Psoas muscle (tissue), 8 donors: Measurements from ENCODE around the gene ME3. TPM values are rescaled to one million over a fixed set of nuclear protein-coding genes. Genes with fewer than 3 reads are reported as not detected.

Experiments used
- ATAC-seq, 4 donors: fragments of 200-7000 bp; cut with Tn5 transposase; one replicate each; pipeline ENCODE4 v1.9.1; 2020; ENCODE audit warnings: moderate library complexity in 3 of 4, mild to moderate bottlenecking in 2 of 4
- DNase-seq, 2 donors: peaks; one replicate each; pipeline ENCODE4 v3.0.0-alpha.2; 2020
- H3K27ac ChIP-seq: fragments of 200-600 bp; one replicate; pipeline ENCODE4 v1.8.0; 2022
- H3K27me3 ChIP-seq, 3 donors: fragments of 200-600 bp in 1 of 3; one replicate each; pipeline versions ENCODE4 v1.6.1 to v1.8.0; 2013 to 2022; ENCODE audit warnings: low read length in 2 of 3, mild to moderate bottlenecking in 2 of 3, moderate library complexity in 1 of 3; ENCODE audit not compliant: insufficient read depth in 3 of 3
- H3K36me3 ChIP-seq, 2 donors: fragments of 200-600 bp in 1 of 2; one replicate each; pipeline versions ENCODE4 v1.6.1 to v1.8.0; 2013 to 2022; ENCODE audit warnings: low read depth in 1 of 2, mild to moderate bottlenecking in 1 of 2, moderate library complexity in 1 of 2; ENCODE audit not compliant: insufficient read depth in 1 of 2
- H3K4me1 ChIP-seq: fragments of 200-600 bp; one replicate; pipeline ENCODE4 v1.8.0; 2022
- H3K4me3 ChIP-seq: fragments of 200-600 bp; one replicate; pipeline ENCODE4 v1.8.0; 2022; ENCODE audit warnings: mild to moderate bottlenecking
- H3K9me3 ChIP-seq: fragments of 200-600 bp; one replicate; pipeline ENCODE4 v1.8.0; 2022
- WGBS, 3 donors: extraction: QIAGEN DNeasy Blood & Tissue Kit; methylation state at CpG; one replicate each; pipeline versions ENCODE4 v1.1.6 to v1.1.7; 2013; 5-methylcytosine and 5-hydroxymethylcytosine counted together
- intact Hi-C, 2 donors: fragments of 100-400 bp; cut with DNase I; formaldehyde crosslinking; loops; one replicate each; pipeline versions ENCODE4 v1.11.0 to v1.14.2; 2022
- polyA plus RNA-seq, 3 donors: library from polyadenylated mRNA; stranded (reverse); fragments of 200-250 nt; gene quantifications; one replicate each; pipeline ENCODE4 v1.2.3, GENCODE V29; 2013
- total RNA-seq, 4 donors: library from RNA; stranded (reverse); fragmentation: NEBNext Ultra II Directional in 2 of 4; extraction: Animal tissue kit (Norgen Biotek cat#: 25700) in 2 of 4; gene quantifications; one replicate each; pipeline versions ENCODE4 v1.2.1 to v1.2.4, GENCODE V29; 2021 to 2023
- TF ChIP-seq, protein P1 (sequence below): fragments of 200-600 bp; IDR thresholded peaks from one replicate; pipeline ENCODE4 v1.8.0; 2022; ENCODE audit warnings: antibody characterized with exemption
- donor health status: healthy with polysubstance abuse.
- donor health status: DM: no; HTN: no; CAD: no; lungs with moderate emphysema.
- donor health status: Bipolar disorder and iron deficiency.
- donor health status: healthy.
- donor health status: DM: yes; HTN: yes; CAD: no.
- donor health status: DM: no; HTN: no; CAD: no.
- donor health status: DM: no; HTN: no; CAD: no.
- donor health status: DM: yes; HTN: yes; CAD: no.

Gene ME3
- total and polyA plus RNA-seq, 7 donors = 5.1 to 19.5 (median 11.2) TPM

GRCh38 chr11:86710936-86711335 lies 38.5 kb upstream of the ME3 start:
- Histone ChIP-seq H3K4me3 (no peak overlapping the region), H3K9me3 (peaks cover 6% of the 10 kb centered on the region), H3K27me3 (no peaks in the 10 kb centered on the region), H3K36me3 (no peaks in the 10 kb centered on the region), H3K4me1 (no peaks in the 10 kb centered on the region), H3K27ac (no peak overlapping the region)
- intact Hi-C loops = no loop called here
- TF ChIP-seq, protein P1, sequence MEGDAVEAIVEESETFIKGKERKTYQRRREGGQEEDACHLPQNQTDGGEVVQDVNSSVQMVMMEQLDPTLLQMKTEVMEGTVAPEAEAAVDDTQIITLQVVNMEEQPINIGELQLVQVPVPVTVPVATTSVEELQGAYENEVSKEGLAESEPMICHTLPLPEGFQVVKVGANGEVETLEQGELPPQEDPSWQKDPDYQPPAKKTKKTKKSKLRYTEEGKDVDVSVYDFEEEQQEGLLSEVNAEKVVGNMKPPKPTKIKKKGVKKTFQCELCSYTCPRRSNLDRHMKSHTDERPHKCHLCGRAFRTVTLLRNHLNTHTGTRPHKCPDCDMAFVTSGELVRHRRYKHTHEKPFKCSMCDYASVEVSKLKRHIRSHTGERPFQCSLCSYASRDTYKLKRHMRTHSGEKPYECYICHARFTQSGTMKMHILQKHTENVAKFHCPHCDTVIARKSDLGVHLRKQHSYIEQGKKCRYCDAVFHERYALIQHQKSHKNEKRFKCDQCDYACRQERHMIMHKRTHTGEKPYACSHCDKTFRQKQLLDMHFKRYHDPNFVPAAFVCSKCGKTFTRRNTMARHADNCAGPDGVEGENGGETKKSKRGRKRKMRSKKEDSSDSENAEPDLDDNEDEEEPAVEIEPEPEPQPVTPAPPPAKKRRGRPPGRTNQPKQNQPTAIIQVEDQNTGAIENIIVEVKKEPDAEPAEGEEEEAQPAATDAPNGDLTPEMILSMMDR = no peak
- DNase-seq (no peak), ATAC-seq (no peak)

- DNase-seq (no peak), ATAC-seq (no peak)
- 91 to 94% (median 92%) methylated on average over 2 of the region's 2 CpGs for WGBS, 3 donors
- Histone ChIP-seq H3K9me3 (peaks cover 6% of the 10 kb centered on the region), H3K27ac (no peak overlapping the region), H3K36me3 (no peaks in the 10 kb centered on the region), H3K4me1 (no peaks in the 10 kb centered on the region), H3K27me3 (no peaks in the 10 kb centered on the region), H3K4me3 (no peak overlapping the region)
- intact Hi-C loops = no loop called here
- TF ChIP-seq, protein P1 = no peak
Measured at GRCh38 chr11:86708669-86709068, 36.3 kb upstream of the ME3 start.

- H3K27me3 ChIP-seq = no peaks in the 10 kb centered on the region
- H3K27ac ChIP-seq = no peak overlapping the region
- ATAC-seq (no peak), DNase-seq (no peak)
- peaks cover 5% of the 10 kb centered on the region for H3K4me1 ChIP-seq
- H3K36me3 ChIP-seq = no peaks in the 10 kb centered on the region
- WGBS, 3 donors = 90 to 94% (median 93%) methylated on average over 5 of the region's 5 CpGs
- TF ChIP-seq, protein P1 = no peak
- no peak overlapping the region for H3K4me3 ChIP-seq
- H3K9me3 ChIP-seq = peaks cover 6% of the 10 kb centered on the region
- intact Hi-C loops = no loop called here
Measured at GRCh38 chr11:86706338-86707131, 34.1 kb upstream of the ME3 start.

DNA sequence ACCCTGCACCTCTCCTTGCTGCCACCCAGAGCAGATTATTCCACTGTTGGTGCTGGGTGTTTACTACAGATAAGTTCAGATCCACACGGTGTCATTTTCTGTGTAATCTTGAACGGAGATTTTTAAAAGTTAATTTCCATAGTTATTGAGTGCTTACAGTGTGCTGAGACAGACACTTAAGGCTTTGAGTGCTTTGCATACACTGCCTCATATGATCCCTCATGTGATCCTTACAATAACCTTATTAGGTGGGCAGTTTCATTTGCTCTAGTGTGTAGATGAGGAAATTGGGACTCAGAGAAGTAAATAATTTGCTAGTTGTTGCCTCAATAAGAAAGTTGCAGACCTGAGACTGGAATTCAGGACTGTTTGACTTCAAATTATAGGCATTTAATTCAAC lies 32.3 kb upstream of the ME3 start:
- Histone ChIP-seq H3K4me1 (peaks cover 5% of the 10 kb centered on the region), H3K27me3 (no peaks in the 10 kb centered on the region), H3K9me3 (no peaks in the 10 kb centered on the region), H3K36me3 (no peaks in the 10 kb centered on the region), H3K27ac (no peak overlapping the region), H3K4me3 (no peak overlapping the region)
- TF ChIP-seq, protein P1 = no peak
- ATAC-seq = no peak
- 89 to 96% (median 93%) methylated on average over 2 of the region's 2 CpGs for WGBS, 3 donors
- no peak for DNase-seq
- intact Hi-C loops = no loop called here

DNA sequence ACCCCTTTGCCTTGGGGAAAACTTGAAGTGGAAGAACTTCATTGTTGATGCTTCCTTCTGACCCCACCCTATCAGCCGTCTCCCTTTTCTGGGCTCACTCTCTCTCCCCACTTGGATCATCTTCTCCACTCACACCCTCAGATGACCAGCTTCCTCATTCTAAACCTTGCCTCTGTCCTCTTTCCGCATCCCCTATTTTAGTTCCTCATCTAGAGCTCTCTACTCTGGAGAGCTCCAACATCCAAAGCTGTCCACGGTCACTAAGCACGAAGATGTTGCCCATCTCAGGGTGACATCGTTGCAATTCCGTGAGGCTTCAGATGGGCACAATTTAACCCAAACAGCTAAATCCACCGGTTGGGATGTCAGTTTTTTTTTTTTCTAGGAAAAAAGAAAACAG lies 31.6 kb upstream of the ME3 start:
- ATAC-seq = no peak
- intact Hi-C loops = no loop called here
- H3K27ac ChIP-seq = no peak overlapping the region
- peaks cover 5% of the 10 kb centered on the region for H3K4me1 ChIP-seq
- TF ChIP-seq, protein P1 = no peak
- H3K4me3 ChIP-seq = no peak overlapping the region
- no peaks in the 10 kb centered on the region for H3K27me3 ChIP-seq
- H3K9me3 ChIP-seq = no peaks in the 10 kb centered on the region
- H3K36me3 ChIP-seq = no peaks in the 10 kb centered on the region
- no peak for DNase-seq
- 81 to 87% (median 84%) methylated on average over 7 of the region's 7 CpGs for WGBS, 3 donors
